Activated CD8-positive, alpha-beta memory T cell treated with anti-CD3 and anti-CD28 coated beads for 1 hour (primary cell): ENCODE measurements around the gene PTPN1.
"Not testable (repeated sequence)": the region's sequence is repeated elsewhere in the genome, so short reads cannot be mapped to it uniquely, and the experiment has no call there.

Experiments used
- DNase-seq, 2 donors: peaks; one replicate each; pipeline ENCODE4 v3.0.0-alpha.2; 2020; ENCODE audit warnings: low read depth in 1 of 2; ENCODE audit errors: extremely low read depth in 1 of 2

PTPN1 gene

GRCh38 chr20:50602432-50603088 lies 92.4 kb downstream of the PTPN1 start:
- no peak for DNase-seq

GRCh38 chr20:50604451-50604850 lies 94.3 kb downstream of the PTPN1 start:
- no peak for DNase-seq

- no peak for DNase-seq
These were observed 95.0 kb downstream of the PTPN1 start for GRCh38 chr20:50605136-50605535.

- no peak for DNase-seq
These were observed 97.3 kb downstream of the PTPN1 start for GRCh38 chr20:50607436-50607835.

DNA sequence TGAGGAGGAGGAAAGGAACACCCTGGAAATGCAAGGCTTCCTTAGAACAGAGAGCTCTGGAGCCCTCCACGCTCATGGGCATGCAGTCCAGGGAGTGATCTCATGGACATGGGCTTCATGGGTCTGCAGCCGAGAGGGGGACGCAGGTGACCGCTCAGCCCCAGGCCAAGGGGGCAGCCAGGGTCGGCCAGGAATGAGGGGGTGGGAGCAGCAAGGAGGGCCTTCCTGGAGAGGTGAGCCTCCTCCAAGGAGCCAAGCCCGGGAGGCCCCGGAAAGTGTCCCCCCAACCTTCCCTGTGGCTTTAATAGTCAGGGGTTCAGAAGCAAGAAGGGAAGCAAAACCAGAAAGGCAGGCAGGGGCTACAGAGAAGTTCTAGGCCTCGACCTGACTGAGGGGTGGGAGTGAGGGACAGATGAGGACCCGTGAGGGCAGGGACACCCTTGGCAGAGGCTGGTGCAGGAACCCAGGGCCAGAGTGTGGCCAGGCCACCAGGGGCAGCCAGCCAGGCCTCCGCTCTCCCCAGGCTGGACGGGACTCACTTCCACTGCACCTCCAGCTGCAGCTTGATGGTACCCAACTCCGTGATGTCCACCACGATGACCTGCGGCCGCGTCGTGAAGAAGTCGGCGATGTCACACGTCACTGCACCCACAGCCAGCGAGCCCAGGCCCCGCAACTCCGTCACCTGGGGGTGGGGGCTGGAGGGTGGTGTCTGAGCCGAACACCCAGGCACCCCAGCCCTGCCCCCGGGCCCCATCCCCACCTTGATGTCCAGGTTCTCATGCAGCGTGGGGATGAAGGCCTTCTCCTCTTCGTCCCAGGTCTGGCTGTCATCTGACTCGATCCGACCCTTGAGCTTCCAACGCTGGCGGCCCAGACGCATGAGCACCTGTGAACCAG lies 97.9 kb downstream of the PTPN1 start:
- DNase-seq = no peak

DNA sequence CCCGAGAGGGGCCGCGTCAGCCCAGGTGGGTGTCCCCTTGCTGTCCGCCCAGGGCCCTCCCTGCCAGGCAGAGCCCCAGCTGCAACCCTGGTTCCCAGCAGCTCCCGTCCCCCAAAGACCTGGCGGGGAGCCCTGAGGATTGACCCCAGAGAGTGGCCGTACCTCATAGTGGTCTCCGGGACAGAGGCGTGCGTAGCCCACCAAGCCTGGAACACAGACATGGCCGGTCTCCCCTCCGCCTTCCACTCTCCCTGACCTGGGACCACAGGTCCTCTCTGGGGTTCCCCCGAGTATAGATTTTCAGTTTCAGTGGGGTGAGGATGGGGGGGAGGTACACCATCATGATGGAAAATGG lies 98.5 kb downstream of the PTPN1 start:
- DNase-seq = no peak

DNA sequence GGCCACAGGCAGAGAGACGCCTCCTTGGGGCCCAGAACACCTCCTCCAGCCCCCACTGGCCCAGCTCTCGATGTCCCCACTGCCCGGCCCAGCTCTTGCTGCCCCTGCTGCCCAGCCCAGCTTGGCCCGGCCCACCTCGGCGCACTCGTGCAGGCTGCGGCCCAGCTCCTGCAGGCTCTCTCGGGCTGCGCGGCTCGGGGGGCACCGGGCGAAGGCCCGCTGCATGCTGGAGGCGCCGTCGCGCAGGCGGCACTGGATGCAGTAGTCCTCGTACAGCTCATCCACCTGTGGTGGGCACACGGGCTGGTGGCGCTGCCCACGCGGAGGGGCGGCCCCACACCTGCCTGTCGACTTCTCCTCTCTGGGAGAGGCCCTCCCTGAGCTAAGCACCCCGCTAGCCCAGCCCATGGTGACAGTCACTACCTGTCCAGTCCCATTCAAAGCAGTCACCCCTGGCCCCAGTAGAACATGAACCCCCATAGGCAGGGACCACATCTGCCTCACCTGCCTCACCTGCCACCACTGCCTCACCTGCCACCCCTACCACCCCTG lies 99.3 kb downstream of the PTPN1 start:
- DNase-seq = no peak

DNA sequence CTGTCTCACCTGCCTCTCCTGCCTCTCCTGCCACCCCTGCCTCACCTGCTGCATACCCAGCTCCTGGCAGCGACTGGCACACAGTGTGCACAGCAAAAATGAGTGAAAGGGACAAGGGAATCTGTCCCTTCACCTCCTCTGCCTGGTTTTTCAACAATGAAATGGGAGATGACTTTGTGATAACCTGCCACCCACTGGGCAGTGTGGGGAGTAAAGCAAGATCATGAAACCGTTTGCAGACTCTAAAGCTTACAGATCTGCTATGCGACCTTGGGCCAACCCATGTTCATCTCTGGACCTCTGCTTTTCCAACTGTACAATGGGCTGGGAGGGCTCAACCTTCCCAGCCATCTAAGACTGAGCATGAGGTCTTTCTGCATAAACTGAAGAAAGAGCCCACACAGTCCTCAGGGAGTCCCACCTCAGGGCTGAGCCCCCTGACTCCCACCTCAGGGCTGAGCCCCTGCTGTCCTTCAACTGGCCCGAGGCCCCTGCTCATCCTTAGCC lies 100.1 kb downstream of the PTPN1 start:
- DNase-seq = no peak

DNA sequence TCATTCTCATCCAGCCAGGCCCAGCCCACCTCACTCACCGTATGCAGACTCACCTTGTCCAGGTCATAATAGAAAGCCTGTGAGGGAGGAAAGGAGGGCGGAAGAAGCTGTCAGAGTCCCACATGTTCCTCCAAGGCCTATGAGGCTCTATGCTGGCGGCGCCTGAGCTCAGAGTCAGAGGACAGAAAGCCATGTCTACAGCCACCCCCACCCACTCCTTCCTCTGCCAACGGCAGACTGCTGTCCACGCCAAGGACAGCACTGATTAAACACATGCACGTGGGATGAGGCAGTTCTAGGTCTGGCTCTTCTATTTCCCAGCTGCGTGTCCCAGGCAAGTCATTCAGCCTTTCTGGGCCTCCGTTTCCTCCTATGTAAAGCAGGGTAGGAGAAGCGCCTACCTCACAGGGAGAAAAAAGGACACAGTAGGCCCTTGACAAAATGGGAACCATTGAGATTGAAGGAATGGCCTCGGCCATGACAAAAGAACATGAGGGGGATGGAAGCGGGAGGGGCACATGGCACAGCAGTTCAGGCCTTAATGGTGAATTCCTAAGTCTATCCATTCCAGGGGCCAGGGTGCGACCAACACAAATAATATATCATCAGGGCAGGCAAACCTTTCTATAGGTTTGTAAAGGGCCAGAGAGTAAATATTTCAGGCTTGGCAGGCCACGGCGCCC lies 101.1 kb downstream of the PTPN1 start:
- no peak for DNase-seq

GRCh38 chr20:50613438-50614169 lies 103.4 kb downstream of the PTPN1 start:
- no peak for DNase-seq

- DNase-seq = no peak
These were observed 105.2 kb downstream of the PTPN1 start for GRCh38 chr20:50615407-50615806.

DNA sequence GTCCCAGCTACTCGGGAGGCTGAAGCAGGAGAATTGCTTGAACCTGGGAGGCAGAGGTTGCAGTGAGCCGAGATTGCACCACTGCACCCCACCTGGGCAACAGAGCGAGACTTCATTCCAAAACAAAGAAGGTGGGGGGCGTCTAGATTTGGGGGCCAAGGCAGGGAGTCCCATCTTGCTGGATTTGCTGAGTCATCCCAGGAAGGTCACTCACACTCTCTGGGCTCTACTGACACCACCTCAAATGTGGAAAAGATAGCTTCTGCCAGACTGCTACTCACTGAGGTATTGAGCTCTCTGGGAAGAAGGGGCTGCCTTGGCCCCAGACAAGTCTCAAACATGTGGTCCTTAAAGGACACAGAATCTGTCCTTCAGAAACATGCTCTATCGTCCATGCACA lies 106.8 kb downstream of the PTPN1 start:
- no peak for DNase-seq

DNA sequence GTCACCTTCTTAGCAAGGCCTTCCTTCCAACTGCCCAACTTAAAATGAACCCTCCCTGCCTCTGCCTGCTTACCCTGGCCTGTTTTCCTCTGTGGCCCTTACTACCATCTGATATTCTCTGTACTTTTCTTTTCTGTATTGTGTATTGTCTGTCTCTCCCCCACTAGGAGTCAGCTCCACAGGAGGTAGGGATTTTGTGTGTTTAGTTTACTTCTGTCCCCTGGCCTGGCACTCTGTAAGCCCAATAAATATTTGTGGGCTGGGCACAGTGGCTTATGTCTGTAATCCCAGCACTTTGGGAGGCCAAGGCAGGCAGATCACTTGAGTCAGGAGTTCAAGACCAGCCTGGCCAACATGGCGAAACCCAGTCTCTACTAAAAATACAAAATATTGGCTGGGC lies 108.4 kb downstream of the PTPN1 start:
- no peak for DNase-seq

- DNase-seq = not testable (repeated sequence)
These were observed 110.3 kb downstream of the PTPN1 start for GRCh38 chr20:50620459-50620858.

- DNase-seq = no peak
These were observed 111.0 kb downstream of the PTPN1 start for GRCh38 chr20:50621068-50621665.

- DNase-seq = no peak
These were observed 114.3 kb downstream of the PTPN1 start for GRCh38 chr20:50624351-50625016.

- DNase-seq = no peak
These were observed 115.9 kb downstream of the PTPN1 start for GRCh38 chr20:50625986-50626677.

DNA sequence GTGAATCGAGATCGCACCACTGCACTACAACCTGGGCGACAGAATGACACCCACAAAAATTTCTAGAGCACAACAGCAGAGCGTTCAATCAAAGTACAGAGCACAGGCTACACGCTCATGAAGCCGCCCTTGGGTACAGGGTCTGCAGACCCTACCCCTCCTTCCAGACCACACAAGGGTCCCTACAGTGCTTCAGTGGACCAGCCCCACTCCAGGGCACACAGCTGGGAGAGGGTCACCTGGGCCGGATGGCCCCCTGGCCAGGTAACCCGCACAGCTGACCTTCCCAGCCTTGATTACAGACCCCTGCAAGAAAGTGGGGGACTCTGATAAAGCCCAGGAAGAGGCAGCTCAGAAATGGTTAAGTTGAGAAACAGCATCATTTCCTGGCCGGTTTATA lies 117.6 kb downstream of the PTPN1 start:
- DNase-seq = no peak

DNA sequence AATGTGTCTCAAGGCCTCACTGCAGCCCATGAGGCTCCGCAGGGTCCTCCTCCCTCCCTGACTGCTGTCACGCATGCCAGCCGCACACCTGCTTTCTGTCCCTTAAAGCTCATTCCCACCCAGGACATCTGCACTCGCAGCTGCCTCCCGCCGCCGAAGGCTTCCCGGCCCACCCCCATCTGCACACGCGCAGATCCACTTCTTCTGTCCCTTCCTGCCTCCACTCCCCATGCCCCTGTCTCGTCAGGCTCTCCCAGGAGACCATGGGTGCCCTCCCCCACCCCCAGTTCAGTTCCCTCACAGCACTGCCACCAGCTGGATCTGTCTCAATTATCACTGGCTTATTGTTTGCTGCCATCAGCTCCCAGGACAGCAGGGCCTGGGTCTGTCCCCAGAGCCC lies 118.1 kb downstream of the PTPN1 start:
- no peak for DNase-seq
